A673 (cell line): ENCODE data around the gene OTX1.

Source experiments
- EZH2 ChIP-seq: fragments of 200-600 bp; sonication (generic); IDR thresholded peaks from 2 replicates; pipeline ENCODE4 v1.6.1; 2017; ENCODE audit warnings: borderline replicate concordance, low read depth, mild to moderate bottlenecking, mixed read lengths, antibody characterized with exemption, low read length; ENCODE audit not compliant: poor library complexity, severe bottlenecking
- TF ChIP-seq, protein P1 (sequence below): fragments of 300-800, 200-600 bp; sonication (generic); conservative IDR thresholded peaks from 2 replicates; pipeline ENCODE4 v1.5.1; 2017; ENCODE audit warnings: low read depth, mild to moderate bottlenecking, antibody characterized with exemption, low read length, moderate library complexity, mixed read lengths

DNA sequence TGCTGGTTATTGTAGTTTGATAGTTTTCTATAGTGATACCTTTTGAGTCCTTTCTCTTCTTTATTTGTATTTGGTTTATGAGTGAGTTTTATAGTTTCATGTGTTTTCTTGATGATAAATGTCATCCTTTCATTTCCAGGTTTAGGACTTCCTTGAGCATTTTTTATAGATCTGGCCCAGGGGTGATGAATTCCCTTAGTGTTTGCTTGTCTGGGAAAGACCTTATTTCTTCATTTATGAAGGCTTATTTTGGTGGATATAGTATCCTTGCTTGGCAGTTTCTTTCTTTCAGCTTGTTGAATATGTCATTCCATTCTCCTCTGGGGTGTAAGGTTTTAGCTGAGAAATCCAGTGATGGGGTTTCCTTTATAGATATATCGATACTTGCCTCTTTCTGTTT lies 53.9 kb downstream of the OTX1 start:
- TF ChIP-seq, protein P1, sequence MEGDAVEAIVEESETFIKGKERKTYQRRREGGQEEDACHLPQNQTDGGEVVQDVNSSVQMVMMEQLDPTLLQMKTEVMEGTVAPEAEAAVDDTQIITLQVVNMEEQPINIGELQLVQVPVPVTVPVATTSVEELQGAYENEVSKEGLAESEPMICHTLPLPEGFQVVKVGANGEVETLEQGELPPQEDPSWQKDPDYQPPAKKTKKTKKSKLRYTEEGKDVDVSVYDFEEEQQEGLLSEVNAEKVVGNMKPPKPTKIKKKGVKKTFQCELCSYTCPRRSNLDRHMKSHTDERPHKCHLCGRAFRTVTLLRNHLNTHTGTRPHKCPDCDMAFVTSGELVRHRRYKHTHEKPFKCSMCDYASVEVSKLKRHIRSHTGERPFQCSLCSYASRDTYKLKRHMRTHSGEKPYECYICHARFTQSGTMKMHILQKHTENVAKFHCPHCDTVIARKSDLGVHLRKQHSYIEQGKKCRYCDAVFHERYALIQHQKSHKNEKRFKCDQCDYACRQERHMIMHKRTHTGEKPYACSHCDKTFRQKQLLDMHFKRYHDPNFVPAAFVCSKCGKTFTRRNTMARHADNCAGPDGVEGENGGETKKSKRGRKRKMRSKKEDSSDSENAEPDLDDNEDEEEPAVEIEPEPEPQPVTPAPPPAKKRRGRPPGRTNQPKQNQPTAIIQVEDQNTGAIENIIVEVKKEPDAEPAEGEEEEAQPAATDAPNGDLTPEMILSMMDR = no peak
- TF ChIP-seq EZH2 = no peak
